Astrocyte (in vitro differentiated cells and primary cell): ENCODE results near the gene CERS6.

Experiments used
- CTCF ChIP-seq: IDR thresholded peaks from 2 replicates; pipeline ENCODE4 v1.5.1; 2011; ENCODE audit warnings: low read depth, mild to moderate bottlenecking, inconsistent platforms, low read length, moderate library complexity; ENCODE audit not compliant: insufficient read depth
- EZH2 ChIP-seq: IDR thresholded peaks from 2 replicates; pipeline ENCODE4 v1.6.1; 2012; ENCODE audit warnings: mild to moderate bottlenecking, low read length, inconsistent platforms; ENCODE audit not compliant: insufficient read depth

- TF ChIP-seq CTCF (no peak), EZH2 (no peak)
Measured at GRCh38 chr2:168622559-168622958, 166.5 kb downstream of the CERS6 start.
